ENCODE data around the gene SLC20A1.

DNA sequence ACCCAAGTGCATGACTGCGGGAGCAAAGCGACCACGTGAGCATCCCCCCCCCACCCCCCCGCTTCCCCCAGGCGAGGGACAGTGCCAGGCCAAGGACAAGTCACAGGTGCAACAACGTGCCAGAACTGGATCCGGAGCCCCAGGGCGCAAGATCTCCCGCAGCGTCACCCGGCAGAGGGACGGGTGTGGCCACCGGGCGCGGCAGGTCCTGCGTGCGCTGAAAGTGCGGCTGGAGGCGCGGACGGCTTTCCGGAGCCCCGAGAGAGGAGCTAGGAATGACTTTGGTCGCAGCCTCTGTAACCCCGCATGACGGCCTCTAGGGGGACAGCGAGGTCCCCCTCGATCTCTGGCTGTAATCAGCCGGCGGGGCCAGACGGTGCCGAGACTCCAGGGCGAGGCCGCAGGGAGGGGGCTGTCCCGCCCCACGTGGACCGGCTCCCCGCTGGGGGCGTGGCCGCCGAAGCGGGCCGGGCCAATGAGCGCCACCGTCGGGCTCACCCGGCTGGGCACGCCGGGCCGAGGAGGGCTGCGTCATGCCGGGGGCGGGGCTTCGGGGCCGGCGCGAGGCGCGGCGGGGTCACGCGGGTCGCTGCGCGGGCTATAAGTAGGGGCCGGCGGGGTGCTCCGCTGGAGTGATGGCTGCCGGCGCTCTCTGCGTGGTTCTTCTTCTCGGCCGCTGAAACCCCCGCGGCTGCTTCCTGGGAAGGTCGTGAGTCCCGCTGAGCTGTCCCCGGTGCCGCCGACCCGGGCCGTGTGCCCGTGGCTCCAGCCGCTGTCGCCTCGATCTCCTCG is at the start of gene SLC20A1:
- TF ChIP-seq, protein P1, sequence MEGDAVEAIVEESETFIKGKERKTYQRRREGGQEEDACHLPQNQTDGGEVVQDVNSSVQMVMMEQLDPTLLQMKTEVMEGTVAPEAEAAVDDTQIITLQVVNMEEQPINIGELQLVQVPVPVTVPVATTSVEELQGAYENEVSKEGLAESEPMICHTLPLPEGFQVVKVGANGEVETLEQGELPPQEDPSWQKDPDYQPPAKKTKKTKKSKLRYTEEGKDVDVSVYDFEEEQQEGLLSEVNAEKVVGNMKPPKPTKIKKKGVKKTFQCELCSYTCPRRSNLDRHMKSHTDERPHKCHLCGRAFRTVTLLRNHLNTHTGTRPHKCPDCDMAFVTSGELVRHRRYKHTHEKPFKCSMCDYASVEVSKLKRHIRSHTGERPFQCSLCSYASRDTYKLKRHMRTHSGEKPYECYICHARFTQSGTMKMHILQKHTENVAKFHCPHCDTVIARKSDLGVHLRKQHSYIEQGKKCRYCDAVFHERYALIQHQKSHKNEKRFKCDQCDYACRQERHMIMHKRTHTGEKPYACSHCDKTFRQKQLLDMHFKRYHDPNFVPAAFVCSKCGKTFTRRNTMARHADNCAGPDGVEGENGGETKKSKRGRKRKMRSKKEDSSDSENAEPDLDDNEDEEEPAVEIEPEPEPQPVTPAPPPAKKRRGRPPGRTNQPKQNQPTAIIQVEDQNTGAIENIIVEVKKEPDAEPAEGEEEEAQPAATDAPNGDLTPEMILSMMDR (conservative IDR thresholded peaks at IDR 0.05; ENCODE audit: low read depth, low read length): peak; percentile 33; the same call in 1 of the 2 replicates
- peak; percentile 99 for TF ChIP-seq POLR2A (IDR thresholded peaks at IDR 0.05; ENCODE audit: low read depth, low read length)
- peak; percentile 49; the same call in 1 of the 2 replicates for TF ChIP-seq BHLHE40 (IDR thresholded peaks at IDR 0.05; ENCODE audit: low read depth, low read length)
